ENCODE data around the gene TFF3. TPM values are rescaled to one million over a fixed set of nuclear protein-coding genes. Genes with fewer than 3 reads are reported as not detected.

Gene TFF3
- total and polyA plus RNA-seq, 10 of the 15 experiments (the other 5 are each of a cell fraction or from before 2014, with no cell fraction given), result not detected

- POLR2A ChIA-PET, result interaction anchor here (1.3 kb wide), 1 partner anchor 11 kb away, joined by 4 read pairs; no protein-coding TSS in a partner anchor
- no peak for ATAC-seq
- CTCF ChIA-PET, result interaction anchor here (1.2 kb wide), 1 partner anchor 12 kb away, joined by 5 read pairs; no protein-coding TSS in a partner anchor
- TF ChIP-seq, protein P1, sequence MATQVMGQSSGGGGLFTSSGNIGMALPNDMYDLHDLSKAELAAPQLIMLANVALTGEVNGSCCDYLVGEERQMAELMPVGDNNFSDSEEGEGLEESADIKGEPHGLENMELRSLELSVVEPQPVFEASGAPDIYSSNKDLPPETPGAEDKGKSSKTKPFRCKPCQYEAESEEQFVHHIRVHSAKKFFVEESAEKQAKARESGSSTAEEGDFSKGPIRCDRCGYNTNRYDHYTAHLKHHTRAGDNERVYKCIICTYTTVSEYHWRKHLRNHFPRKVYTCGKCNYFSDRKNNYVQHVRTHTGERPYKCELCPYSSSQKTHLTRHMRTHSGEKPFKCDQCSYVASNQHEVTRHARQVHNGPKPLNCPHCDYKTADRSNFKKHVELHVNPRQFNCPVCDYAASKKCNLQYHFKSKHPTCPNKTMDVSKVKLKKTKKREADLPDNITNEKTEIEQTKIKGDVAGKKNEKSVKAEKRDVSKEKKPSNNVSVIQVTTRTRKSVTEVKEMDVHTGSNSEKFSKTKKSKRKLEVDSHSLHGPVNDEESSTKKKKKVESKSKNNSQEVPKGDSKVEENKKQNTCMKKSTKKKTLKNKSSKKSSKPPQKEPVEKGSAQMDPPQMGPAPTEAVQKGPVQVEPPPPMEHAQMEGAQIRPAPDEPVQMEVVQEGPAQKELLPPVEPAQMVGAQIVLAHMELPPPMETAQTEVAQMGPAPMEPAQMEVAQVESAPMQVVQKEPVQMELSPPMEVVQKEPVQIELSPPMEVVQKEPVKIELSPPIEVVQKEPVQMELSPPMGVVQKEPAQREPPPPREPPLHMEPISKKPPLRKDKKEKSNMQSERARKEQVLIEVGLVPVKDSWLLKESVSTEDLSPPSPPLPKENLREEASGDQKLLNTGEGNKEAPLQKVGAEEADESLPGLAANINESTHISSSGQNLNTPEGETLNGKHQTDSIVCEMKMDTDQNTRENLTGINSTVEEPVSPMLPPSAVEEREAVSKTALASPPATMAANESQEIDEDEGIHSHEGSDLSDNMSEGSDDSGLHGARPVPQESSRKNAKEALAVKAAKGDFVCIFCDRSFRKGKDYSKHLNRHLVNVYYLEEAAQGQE (IDR thresholded peaks at IDR 0.05; ENCODE audit: low read depth, low read length), result no peak
- TF ChIP-seq IKZF2 (IDR thresholded peaks at IDR 0.05) (no peak), FOS (IDR thresholded peaks at IDR 0.05; ENCODE audit: borderline replicate concordance, extremely low read depth, insufficient read length) (no peak), HCFC1 (IDR thresholded peaks at IDR 0.05; ENCODE audit: low read length) (no peak), NRF1 (conservative IDR thresholded peaks at IDR 0.05; ENCODE audit: low read depth, low read length) (no peak), HDAC2 (IDR thresholded peaks at IDR 0.05) (no peak)
- TF ChIP-seq, protein P2, sequence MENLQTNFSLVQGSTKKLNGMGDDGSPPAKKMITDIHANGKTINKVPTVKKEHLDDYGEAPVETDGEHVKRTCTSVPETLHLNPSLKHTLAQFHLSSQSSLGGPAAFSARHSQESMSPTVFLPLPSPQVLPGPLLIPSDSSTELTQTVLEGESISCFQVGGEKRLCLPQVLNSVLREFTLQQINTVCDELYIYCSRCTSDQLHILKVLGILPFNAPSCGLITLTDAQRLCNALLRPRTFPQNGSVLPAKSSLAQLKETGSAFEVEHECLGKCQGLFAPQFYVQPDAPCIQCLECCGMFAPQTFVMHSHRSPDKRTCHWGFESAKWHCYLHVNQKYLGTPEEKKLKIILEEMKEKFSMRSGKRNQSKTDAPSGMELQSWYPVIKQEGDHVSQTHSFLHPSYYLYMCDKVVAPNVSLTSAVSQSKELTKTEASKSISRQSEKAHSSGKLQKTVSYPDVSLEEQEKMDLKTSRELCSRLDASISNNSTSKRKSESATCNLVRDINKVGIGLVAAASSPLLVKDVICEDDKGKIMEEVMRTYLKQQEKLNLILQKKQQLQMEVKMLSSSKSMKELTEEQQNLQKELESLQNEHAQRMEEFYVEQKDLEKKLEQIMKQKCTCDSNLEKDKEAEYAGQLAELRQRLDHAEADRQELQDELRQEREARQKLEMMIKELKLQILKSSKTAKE (IDR thresholded peaks at IDR 0.05; ENCODE audit: low read depth, poor library complexity, severe bottlenecking), result no peak
- TF ChIP-seq, protein P3, sequence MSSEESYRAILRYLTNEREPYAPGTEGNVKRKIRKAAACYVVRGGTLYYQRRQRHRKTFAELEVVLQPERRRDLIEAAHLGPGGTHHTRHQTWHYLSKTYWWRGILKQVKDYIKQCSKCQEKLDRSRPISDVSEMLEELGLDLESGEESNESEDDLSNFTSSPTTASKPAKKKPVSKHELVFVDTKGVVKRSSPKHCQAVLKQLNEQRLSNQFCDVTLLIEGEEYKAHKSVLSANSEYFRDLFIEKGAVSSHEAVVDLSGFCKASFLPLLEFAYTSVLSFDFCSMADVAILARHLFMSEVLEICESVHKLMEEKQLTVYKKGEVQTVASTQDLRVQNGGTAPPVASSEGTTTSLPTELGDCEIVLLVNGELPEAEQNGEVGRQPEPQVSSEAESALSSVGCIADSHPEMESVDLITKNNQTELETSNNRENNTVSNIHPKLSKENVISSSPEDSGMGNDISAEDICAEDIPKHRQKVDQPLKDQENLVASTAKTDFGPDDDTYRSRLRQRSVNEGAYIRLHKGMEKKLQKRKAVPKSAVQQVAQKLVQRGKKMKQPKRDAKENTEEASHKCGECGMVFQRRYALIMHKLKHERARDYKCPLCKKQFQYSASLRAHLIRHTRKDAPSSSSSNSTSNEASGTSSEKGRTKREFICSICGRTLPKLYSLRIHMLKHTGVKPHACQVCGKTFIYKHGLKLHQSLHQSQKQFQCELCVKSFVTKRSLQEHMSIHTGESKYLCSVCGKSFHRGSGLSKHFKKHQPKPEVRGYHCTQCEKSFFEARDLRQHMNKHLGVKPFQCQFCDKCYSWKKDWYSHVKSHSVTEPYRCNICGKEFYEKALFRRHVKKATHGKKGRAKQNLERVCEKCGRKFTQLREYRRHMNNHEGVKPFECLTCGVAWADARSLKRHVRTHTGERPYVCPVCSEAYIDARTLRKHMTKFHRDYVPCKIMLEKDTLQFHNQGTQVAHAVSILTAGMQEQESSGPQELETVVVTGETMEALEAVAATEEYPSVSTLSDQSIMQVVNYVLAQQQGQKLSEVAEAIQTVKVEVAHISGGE (CRISPR knock-in tag; IDR thresholded peaks at IDR 0.05), result no peak
- TF ChIP-seq, protein P4, sequence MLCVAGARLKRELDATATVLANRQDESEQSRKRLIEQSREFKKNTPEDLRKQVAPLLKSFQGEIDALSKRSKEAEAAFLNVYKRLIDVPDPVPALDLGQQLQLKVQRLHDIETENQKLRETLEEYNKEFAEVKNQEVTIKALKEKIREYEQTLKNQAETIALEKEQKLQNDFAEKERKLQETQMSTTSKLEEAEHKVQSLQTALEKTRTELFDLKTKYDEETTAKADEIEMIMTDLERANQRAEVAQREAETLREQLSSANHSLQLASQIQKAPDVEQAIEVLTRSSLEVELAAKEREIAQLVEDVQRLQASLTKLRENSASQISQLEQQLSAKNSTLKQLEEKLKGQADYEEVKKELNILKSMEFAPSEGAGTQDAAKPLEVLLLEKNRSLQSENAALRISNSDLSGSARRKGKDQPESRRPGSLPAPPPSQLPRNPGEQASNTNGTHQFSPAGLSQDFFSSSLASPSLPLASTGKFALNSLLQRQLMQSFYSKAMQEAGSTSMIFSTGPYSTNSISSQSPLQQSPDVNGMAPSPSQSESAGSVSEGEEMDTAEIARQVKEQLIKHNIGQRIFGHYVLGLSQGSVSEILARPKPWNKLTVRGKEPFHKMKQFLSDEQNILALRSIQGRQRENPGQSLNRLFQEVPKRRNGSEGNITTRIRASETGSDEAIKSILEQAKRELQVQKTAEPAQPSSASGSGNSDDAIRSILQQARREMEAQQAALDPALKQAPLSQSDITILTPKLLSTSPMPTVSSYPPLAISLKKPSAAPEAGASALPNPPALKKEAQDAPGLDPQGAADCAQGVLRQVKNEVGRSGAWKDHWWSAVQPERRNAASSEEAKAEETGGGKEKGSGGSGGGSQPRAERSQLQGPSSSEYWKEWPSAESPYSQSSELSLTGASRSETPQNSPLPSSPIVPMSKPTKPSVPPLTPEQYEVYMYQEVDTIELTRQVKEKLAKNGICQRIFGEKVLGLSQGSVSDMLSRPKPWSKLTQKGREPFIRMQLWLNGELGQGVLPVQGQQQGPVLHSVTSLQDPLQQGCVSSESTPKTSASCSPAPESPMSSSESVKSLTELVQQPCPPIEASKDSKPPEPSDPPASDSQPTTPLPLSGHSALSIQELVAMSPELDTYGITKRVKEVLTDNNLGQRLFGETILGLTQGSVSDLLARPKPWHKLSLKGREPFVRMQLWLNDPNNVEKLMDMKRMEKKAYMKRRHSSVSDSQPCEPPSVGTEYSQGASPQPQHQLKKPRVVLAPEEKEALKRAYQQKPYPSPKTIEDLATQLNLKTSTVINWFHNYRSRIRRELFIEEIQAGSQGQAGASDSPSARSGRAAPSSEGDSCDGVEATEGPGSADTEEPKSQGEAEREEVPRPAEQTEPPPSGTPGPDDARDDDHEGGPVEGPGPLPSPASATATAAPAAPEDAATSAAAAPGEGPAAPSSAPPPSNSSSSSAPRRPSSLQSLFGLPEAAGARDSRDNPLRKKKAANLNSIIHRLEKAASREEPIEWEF (IDR thresholded peaks at IDR 0.05; ENCODE audit: insufficient replicate concordance, low read depth, low read length), result no peak
These were observed 18.7 kb downstream of the TFF3 start for GRCh38 chr21:42296501-42296900.

More at GRCh38 chr21:42296501-42296900, 18.7 kb downstream of the TFF3 start:
- FAIRE-seq (no peak), DNase-seq (ENCODE audit: low read depth, low spot score) (no peak)
- H3K4me2 ChIP-seq (ENCODE audit: control insufficient read depth, insufficient read depth), result no peak overlapping the region
- H3K9ac ChIP-seq (ENCODE audit: control insufficient read depth, insufficient read depth, low read length), result no peak overlapping the region
- 57% methylated on average over 7 of the region's 7 CpGs for whole genome bisulfite sequencing (ENCODE audit: insufficient coverage, insufficient replicate concordance, low lambda C conversion rate, missing lambda C conversion rate)
- no peaks in the 10 kb centered on the region for H3K79me2 ChIP-seq (ENCODE audit: control insufficient read depth, insufficient read depth, low read length)
- ChIA-PET SMC1A (ENCODE audit: uncharacterized antibody, unreplicated experiment) (interaction anchor here (1.0 to 1.1 kb wide), 2 partner anchors 10 to 148 kb away, joined by 3 read pairs; no protein-coding TSS in a partner anchor), RAD21 (ENCODE audit: unreplicated experiment) (interaction anchor here (0.6 to 1.6 kb wide), 3 partner anchors 11 to 59 kb away, joined by 3 to 4 read pairs (median 3); no protein-coding TSS in a partner anchor)
- H3K27me3 ChIP-seq (replicated peaks in 1 of 2; ENCODE audit: control insufficient read depth in 2 of 2, insufficient read depth in 2 of 2, low read length in 1 of 2), result no peaks in the 10 kb centered on the region; a peak in 1 of 4 replicates
- H2AFZ ChIP-seq (ENCODE audit: control insufficient read depth, low read depth, low read length), result no peak overlapping the region
- intact Hi-C loops (cut with micrococcal nuclease; ENCODE audit: unreplicated experiment), result no loop called here
- H3K36me3 ChIP-seq (ENCODE audit: control insufficient read depth in 2 of 2, insufficient read depth in 2 of 2, low read length in 1 of 2), result no peaks in the 10 kb centered on the region
- no peak overlapping the region for H3K27ac ChIP-seq (ENCODE audit: control insufficient read depth, insufficient read depth)
- H4K20me1 ChIP-seq (ENCODE audit: control insufficient read depth, insufficient read depth), result no peaks in the 10 kb centered on the region
- in situ Hi-C loops (cut with MboI), result no loop called here
- no peaks in the 10 kb centered on the region for H3K4me1 ChIP-seq (ENCODE audit: control insufficient read depth, insufficient read depth, low read length)
- BruUV-seq (replicated peaks), result no TSS peak
- H3K4me3 ChIP-seq, result no peak overlapping the region
- H3K9me3 ChIP-seq (replicated peaks; ENCODE audit: control insufficient read depth, insufficient read depth, low read length), result no peaks in the 10 kb centered on the region; the same call in 2 of the 3 replicates

All from GM12878 (cell line).